Measurements from ENCODE around the gene NFKBIE.

Gene NFKBIE

GRCh38 chr6:44297063-44298038 lies 32.0 kb upstream of the NFKBIE start:
- DNase-seq = peak; percentile 22

GRCh38 chr6:44294832-44295791 lies 29.8 kb upstream of the NFKBIE start:
- no peak for DNase-seq

GRCh38 chr6:44292661-44293365 lies 27.5 kb upstream of the NFKBIE start:
- DNase-seq = no peak

- DNase-seq = no peak
Measured at GRCh38 chr6:44291841-44292240, 26.5 kb upstream of the NFKBIE start.

- no peak for DNase-seq
Measured at GRCh38 chr6:44289726-44290260, 24.4 kb upstream of the NFKBIE start.

GRCh38 chr6:44286747-44287146 lies 21.4 kb upstream of the NFKBIE start:
- no peak for DNase-seq

- DNase-seq = no peak
Measured at GRCh38 chr6:44286285-44286565, 20.9 kb upstream of the NFKBIE start.

- no peak for DNase-seq
Measured at GRCh38 chr6:44285552-44286284, 20.4 kb upstream of the NFKBIE start.

GRCh38 chr6:44284867-44285266 lies 19.5 kb upstream of the NFKBIE start:
- DNase-seq = no peak

GRCh38 chr6:44284121-44284520 lies 18.8 kb upstream of the NFKBIE start:
- no peak for DNase-seq

GRCh38 chr6:44278774-44279697 lies 13.7 kb upstream of the NFKBIE start:
- no peak for DNase-seq

GRCh38 chr6:44278315-44278714 lies 13.0 kb upstream of the NFKBIE start:
- DNase-seq = no peak

GRCh38 chr6:44277763-44278162 lies 12.4 kb upstream of the NFKBIE start:
- no peak for DNase-seq

GRCh38 chr6:44276667-44277640 lies 11.6 kb upstream of the NFKBIE start:
- DNase-seq = no peak

- DNase-seq = no peak
Measured at GRCh38 chr6:44275749-44276648, 10.6 kb upstream of the NFKBIE start.

GRCh38 chr6:44275271-44275748 lies 10.0 kb upstream of the NFKBIE start:
- DNase-seq = no peak

- DNase-seq = no peak
Measured at GRCh38 chr6:44273617-44274016, 8.3 kb upstream of the NFKBIE start.

GRCh38 chr6:44272999-44273566 lies 7.7 kb upstream of the NFKBIE start:
- DNase-seq = no peak
